ENCODE measurements around the gene NPBWR2. TPM values are rescaled to one million over a fixed set of nuclear protein-coding genes. Genes with fewer than 3 reads are reported as not detected.
A peak's percentile ranks its signal among the peaks of the same experiment; 100 is the strongest.

NPBWR2 gene
- total RNA-seq, 2 experiments from 2014 or later = not detected

GRCh38 chr20:64113444-64113775, 6.0 kb upstream of the NPBWR2 start:
- POLR2A ChIA-PET = no interaction called here
- Mint-ChIP-seq H3K9me3 (ENCODE audit: insufficient read depth) (no peaks in the 10 kb centered on the region), H3K4me3 (no peak overlapping the region), H3K27me3 (ENCODE audit: low read depth) (no peaks in the 10 kb centered on the region), H3K4me1 (ENCODE audit: low read depth) (no peaks in the 10 kb centered on the region), H3K27ac (no peak overlapping the region), H3K36me3 (ENCODE audit: low read depth) (no peaks in the 10 kb centered on the region)
- CTCF ChIA-PET = no interaction called here
- ATAC-seq (no peak), DNase-seq (no peak)

DNA sequence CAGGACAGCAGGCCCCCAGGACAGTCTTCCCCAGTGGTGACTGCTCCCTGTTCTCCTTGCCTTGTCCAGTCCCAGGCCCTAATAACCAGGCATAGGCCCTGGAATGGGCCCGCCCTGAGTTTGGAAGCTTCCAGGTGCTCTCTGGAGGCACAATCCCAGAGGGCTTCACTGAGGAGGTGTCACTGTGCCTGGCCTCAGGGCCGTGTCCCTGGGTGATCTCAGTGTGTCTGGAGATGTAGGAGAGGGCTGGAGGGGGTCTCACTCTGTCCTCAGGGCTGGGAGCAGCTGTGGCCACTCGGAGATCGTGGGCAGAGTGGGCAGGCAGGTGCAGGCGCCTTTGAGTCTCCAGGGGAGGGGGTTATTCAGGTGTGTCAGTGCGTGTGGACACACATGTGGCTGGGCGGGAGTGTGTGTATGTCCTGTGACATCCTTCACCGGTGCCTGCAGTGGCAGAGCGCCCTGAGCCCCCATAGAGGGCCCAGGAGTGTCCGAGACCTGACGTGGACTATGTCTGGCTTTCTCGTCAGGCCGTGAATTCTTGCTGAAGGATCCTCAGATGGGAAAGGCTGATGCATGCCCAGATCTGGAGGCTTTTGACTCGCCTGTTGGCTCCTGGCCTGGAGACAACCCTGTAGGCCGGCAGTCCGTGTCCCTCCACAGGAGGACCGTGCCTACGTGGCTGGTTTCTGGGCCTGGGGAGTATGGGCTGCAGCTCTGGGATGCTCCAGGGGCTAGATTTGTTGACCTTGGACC, 5.5 kb upstream of the NPBWR2 start:
- ChIA-PET POLR2A (no interaction called here), CTCF (no interaction called here)
- H3K4me1 Mint-ChIP-seq (ENCODE audit: low read depth) = no peaks in the 10 kb centered on the region
- no peak overlapping the region for H3K4me3 Mint-ChIP-seq
- no peaks in the 10 kb centered on the region for H3K9me3 Mint-ChIP-seq (ENCODE audit: insufficient read depth)
- DNase-seq (peak; percentile 15), ATAC-seq (no peak)
- no peaks in the 10 kb centered on the region for H3K36me3 Mint-ChIP-seq (ENCODE audit: low read depth)
- peaks cover under 1% of the 10 kb centered on the region for H3K27me3 Mint-ChIP-seq (ENCODE audit: low read depth)
- no peak overlapping the region for H3K27ac Mint-ChIP-seq

- no peaks in the 10 kb centered on the region for H3K4me1 Mint-ChIP-seq (ENCODE audit: low read depth)
- H3K27me3 Mint-ChIP-seq (ENCODE audit: low read depth) = peaks cover 2% of the 10 kb centered on the region
- no peaks in the 10 kb centered on the region for H3K9me3 Mint-ChIP-seq (ENCODE audit: insufficient read depth)
- POLR2A ChIA-PET = no interaction called here
- ATAC-seq (no peak), DNase-seq (peak; percentile 15)
- CTCF ChIA-PET = interaction anchor here (0.9 to 1.3 kb wide), 2 partner anchors 11 to 28 kb away, joined by 4 to 6 read pairs; partner anchors contain the start of gene LKAAEAR1
- H3K27ac Mint-ChIP-seq = no peak overlapping the region
- no peaks in the 10 kb centered on the region for H3K36me3 Mint-ChIP-seq (ENCODE audit: low read depth)
- no peak overlapping the region for H3K4me3 Mint-ChIP-seq
Measured at GRCh38 chr20:64111841-64112641, 4.7 kb upstream of the NPBWR2 start.

DNA sequence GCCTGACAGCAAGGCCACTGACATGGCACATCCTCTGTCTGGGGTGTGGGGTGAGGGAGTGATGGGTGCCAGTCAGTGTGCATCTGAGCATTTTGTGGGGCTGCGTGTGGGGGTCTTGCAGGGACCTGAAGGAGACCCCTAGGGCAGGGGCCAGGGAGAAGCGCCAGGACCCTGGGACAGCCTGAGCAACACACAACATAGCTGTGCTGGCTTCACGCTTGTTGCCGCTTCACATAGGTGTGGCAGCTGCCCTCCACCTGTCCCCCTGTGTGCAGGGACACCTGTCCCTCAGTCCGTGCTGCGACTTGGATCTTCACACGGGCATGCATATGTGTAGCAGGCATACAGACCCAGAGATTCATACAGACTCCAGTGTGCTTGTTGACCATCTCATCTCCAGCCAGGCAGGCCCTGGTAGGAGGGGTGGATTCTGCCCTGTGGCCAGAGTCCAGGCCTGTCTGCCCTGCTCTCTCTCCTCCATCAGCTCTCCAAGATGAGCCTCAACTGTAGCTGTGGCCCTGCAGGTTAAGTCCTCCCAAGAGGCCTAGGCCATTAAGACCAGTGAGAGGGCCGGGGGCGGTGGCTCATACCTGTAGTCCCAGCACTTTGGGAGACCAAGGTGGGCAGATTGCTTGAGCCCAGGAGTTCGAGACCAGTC, 3.2 kb upstream of the NPBWR2 start:
- ChIA-PET POLR2A (no interaction called here), CTCF (interaction anchor here (1.3 kb wide), 1 partner anchor 27 kb away, joined by 6 read pairs; the partner anchor contains the start of gene LKAAEAR1)
- Mint-ChIP-seq H3K36me3 (ENCODE audit: low read depth) (no peaks in the 10 kb centered on the region), H3K4me3 (no peak overlapping the region), H3K4me1 (ENCODE audit: low read depth) (no peaks in the 10 kb centered on the region), H3K27ac (no peak overlapping the region), H3K9me3 (ENCODE audit: insufficient read depth) (no peaks in the 10 kb centered on the region), H3K27me3 (ENCODE audit: low read depth) (peaks cover 2% of the 10 kb centered on the region)
- ATAC-seq (no peak), DNase-seq (peak; percentile 17)

GRCh38 chr20:64109831-64110391, 2.5 kb upstream of the NPBWR2 start:
- no peaks in the 10 kb centered on the region for H3K4me1 Mint-ChIP-seq (ENCODE audit: low read depth)
- no peaks in the 10 kb centered on the region for H3K9me3 Mint-ChIP-seq (ENCODE audit: insufficient read depth)
- no peak overlapping the region for H3K27ac Mint-ChIP-seq
- peaks cover 2% of the 10 kb centered on the region for H3K27me3 Mint-ChIP-seq (ENCODE audit: low read depth)
- no peaks in the 10 kb centered on the region for H3K36me3 Mint-ChIP-seq (ENCODE audit: low read depth)
- no peak overlapping the region for H3K4me3 Mint-ChIP-seq
- CTCF ChIA-PET = no interaction called here
- ATAC-seq (no peak), DNase-seq (peak; percentile 4)
- POLR2A ChIA-PET = no interaction called here

- Mint-ChIP-seq H3K27me3 (ENCODE audit: low read depth) (peaks cover 2% of the 10 kb centered on the region), H3K9me3 (ENCODE audit: insufficient read depth) (no peaks in the 10 kb centered on the region), H3K36me3 (ENCODE audit: low read depth) (no peaks in the 10 kb centered on the region), H3K27ac (no peak overlapping the region), H3K4me3 (no peak overlapping the region), H3K4me1 (ENCODE audit: low read depth) (no peaks in the 10 kb centered on the region)
- CTCF ChIA-PET = no interaction called here
- no peak for ATAC-seq
- POLR2A ChIA-PET = no interaction called here
- DNase-seq = peak; percentile 17
Measured at GRCh38 chr20:64108731-64109681, 1.6 kb upstream of the NPBWR2 start.

GRCh38 chr20:64107736-64108457, 532 bp upstream of the NPBWR2 start:
- Mint-ChIP-seq H3K36me3 (ENCODE audit: low read depth) (no peaks in the 10 kb centered on the region), H3K4me3 (no peak overlapping the region), H3K4me1 (ENCODE audit: low read depth) (no peaks in the 10 kb centered on the region), H3K27me3 (ENCODE audit: low read depth) (peaks cover 11% of the 10 kb centered on the region), H3K27ac (no peak overlapping the region), H3K9me3 (ENCODE audit: insufficient read depth) (no peaks in the 10 kb centered on the region)
- POLR2A ChIA-PET = no interaction called here
- no peak for DNase-seq
- ATAC-seq = no peak
- CTCF ChIA-PET = no interaction called here

DNA sequence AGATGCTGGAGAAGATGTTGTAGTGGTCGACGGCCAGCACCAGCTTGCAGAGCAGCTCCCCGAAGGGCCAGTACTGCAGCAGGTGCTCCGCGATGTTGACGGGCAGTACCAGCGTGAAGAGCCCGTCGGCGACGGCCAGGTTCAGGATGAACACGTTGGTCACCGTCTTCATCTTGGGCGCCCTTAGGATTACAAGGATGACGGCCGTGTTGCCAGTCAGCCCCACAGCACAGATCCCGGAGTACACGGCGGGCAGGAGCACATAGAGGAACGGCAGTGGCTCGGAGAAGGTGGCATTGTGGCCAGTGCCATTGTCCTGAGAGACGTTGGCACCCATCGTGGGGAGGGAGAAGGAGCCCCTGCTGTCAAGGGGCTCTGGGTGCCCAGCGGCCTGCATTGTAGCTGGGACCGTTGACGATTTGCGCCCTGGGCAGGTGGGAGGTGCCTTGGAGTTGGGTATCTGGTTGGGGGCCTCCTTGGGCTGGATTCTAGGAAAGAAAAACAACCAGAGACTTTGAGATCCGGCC, 867 bp downstream of the NPBWR2 start:
- Mint-ChIP-seq H3K9me3 (ENCODE audit: insufficient read depth) (no peaks in the 10 kb centered on the region), H3K4me3 (no peak overlapping the region), H3K36me3 (ENCODE audit: low read depth) (no peaks in the 10 kb centered on the region), H3K27ac (no peak overlapping the region), H3K4me1 (ENCODE audit: low read depth) (peaks cover 4% of the 10 kb centered on the region), H3K27me3 (ENCODE audit: low read depth) (peaks cover 16% of the 10 kb centered on the region)
- no peak for DNase-seq
- no peak for ATAC-seq
- ChIA-PET POLR2A (interaction anchor here (0.8 kb wide), 1 partner anchor 15 kb away, joined by 3 read pairs; no protein-coding TSS in a partner anchor), CTCF (interaction anchor here (1.3 kb wide), 2 partner anchors 23 to 24 kb away, joined by 3 read pairs; no protein-coding TSS in a partner anchor)

DNA sequence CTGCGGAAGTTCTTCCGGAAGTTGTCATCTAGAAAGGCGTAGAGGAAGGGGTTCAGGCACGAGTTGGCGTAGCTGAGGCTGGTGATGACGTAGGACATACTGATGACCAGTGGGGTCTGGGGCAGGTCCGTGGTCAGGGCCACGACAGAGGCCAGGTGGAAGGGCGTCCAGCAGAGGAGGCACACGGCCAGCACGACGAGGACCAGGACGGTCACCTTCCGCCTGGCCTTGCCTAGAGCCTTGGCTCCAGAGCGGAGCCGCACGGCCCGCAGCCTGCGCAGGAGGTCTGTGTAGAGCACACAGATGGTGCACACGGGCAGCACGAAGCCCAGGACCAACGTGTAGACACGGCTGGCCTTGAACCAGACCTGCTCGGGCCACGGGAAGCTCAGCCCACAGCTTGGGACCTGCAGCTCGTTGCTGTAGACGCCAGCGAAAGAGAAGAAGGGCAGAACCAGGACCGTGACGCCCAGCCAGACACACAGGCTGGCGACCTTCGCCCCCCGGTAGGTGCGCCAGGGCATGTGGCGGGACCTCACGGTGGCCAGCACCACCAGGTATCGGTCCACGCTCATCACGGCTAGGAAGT, 1.4 kb downstream of the NPBWR2 start:
- ChIA-PET POLR2A (interaction anchor here (0.8 kb wide), 1 partner anchor 15 kb away, joined by 3 read pairs; no protein-coding TSS in a partner anchor), CTCF (interaction anchor here (1.3 kb wide), 2 partner anchors 22 to 24 kb away, joined by 3 read pairs; no protein-coding TSS in a partner anchor)
- peaks cover 21% of the 10 kb centered on the region for H3K27me3 Mint-ChIP-seq (ENCODE audit: low read depth)
- peaks cover 10% of the 10 kb centered on the region for H3K4me1 Mint-ChIP-seq (ENCODE audit: low read depth)
- no peaks in the 10 kb centered on the region for H3K36me3 Mint-ChIP-seq (ENCODE audit: low read depth)
- no peak overlapping the region for H3K27ac Mint-ChIP-seq
- no peaks in the 10 kb centered on the region for H3K9me3 Mint-ChIP-seq (ENCODE audit: insufficient read depth)
- no peak overlapping the region for H3K4me3 Mint-ChIP-seq
- ATAC-seq = no peak
- no peak for DNase-seq

DNA sequence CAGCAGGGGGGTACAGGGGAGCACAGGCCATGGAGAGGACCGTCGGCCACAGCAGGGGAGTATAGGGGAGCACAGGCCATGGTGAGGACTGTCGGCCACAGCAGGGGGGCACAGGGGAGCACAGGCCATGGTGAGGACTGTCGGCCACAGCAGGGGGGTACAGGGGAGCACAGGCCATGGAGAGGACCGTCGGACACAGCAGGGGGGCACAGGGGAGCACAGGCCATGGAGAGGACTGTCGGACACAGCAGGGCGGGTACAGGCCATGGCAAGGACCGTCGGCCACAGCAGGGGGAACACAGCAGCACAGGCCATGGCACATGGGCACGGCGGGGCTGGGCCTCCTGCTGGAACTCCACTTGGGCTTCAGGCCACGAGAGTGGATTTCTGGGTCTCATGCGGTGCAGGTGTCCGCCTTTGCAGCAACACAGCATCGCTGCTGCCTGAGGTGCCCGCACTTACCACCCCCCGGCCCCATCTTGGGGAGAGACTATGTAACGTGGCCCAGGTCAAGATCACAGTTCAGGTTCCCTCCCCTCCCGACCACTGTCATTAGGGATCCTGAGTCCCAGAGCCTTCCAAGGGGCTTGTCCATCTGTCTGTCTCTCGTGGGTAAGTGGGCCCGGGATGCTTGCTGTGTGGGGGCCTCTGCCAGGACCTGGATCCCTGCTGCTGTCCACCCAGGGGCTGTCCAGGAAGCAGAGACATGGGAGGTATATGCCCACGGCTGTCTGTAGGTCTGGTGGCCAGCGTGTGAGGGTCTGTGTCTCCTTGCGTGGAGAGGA, 2.5 kb downstream of the NPBWR2 start:
- no peaks in the 10 kb centered on the region for H3K36me3 Mint-ChIP-seq (ENCODE audit: low read depth)
- POLR2A ChIA-PET = no interaction called here
- ATAC-seq = no peak

More for the DNA sequence above, 2.5 kb downstream of the NPBWR2 start:
- peaks cover 20% of the 10 kb centered on the region for H3K4me1 Mint-ChIP-seq (ENCODE audit: low read depth)
- no peaks in the 10 kb centered on the region for H3K9me3 Mint-ChIP-seq (ENCODE audit: insufficient read depth)
- DNase-seq = no peak
- peaks cover 23% of the 10 kb centered on the region for H3K27me3 Mint-ChIP-seq (ENCODE audit: low read depth)
- no peak overlapping the region for H3K4me3 Mint-ChIP-seq
- H3K27ac Mint-ChIP-seq = no peak overlapping the region
- CTCF ChIA-PET = no interaction called here
